Parathyroid adenoma (tissue), 2 donors: ENCODE measurements around the gene MRM3.
A peak's percentile ranks its signal among the peaks of the same experiment; 100 is the strongest.

ENCODE experiments used
- H2AFZ ChIP-seq: fragments of 300-600 bp; sonication (generic); one replicate; pipeline ENCODE4 v1.7.0; 2017; ENCODE audit warnings: antibody characterized with exemption, mild to moderate bottlenecking
- H3K27ac ChIP-seq: fragments of 300-600 bp; sonication (generic); one replicate; pipeline ENCODE4 v1.7.0; 2017
- H3K27me3 ChIP-seq: fragments of 300-600 bp; sonication (generic); one replicate; pipeline ENCODE4 v1.7.0; 2017; ENCODE audit warnings: low read length; ENCODE audit not compliant: control insufficient read depth, insufficient read depth
- H3K36me3 ChIP-seq: fragments of 300-600 bp; sonication (generic); one replicate; pipeline ENCODE4 v1.7.0; 2017; ENCODE audit warnings: low read length; ENCODE audit not compliant: control insufficient read depth, insufficient read depth
- H3K4me1 ChIP-seq: fragments of 300-600 bp; sonication (generic); one replicate; pipeline ENCODE4 v1.7.0; 2017; ENCODE audit warnings: control low read depth
- H3K4me2 ChIP-seq: fragments of 300-600 bp; sonication (generic); one replicate; pipeline ENCODE4 v1.7.0; 2017; ENCODE audit warnings: low read length
- H3K4me3 ChIP-seq: fragments of 300-600 bp; sonication (generic); one replicate; pipeline ENCODE4 v1.7.0; 2017; ENCODE audit warnings: low read depth, low read length
- H3K79me2 ChIP-seq: fragments of 300-600 bp; sonication (generic); one replicate; pipeline ENCODE4 v1.7.0; 2017; ENCODE audit warnings: control low read depth
- H3K9ac ChIP-seq: fragments of 300-600 bp; sonication (generic); one replicate; pipeline ENCODE4 v1.7.0; 2017; ENCODE audit warnings: mild to moderate bottlenecking
- H3K9me3 ChIP-seq: fragments of 300-600 bp; sonication (generic); one replicate; pipeline ENCODE4 v1.7.0; 2017; ENCODE audit warnings: low read length; ENCODE audit not compliant: control insufficient read depth
- CTCF ChIP-seq: fragments of 300-600 bp; sonication (generic); IDR thresholded peaks from one replicate; pipeline ENCODE4 v1.7.0; 2017; ENCODE audit warnings: antibody characterized with exemption, mild to moderate bottlenecking
- donor health status: primary hyperparathyroidism.

The MRM3 gene, protein sequence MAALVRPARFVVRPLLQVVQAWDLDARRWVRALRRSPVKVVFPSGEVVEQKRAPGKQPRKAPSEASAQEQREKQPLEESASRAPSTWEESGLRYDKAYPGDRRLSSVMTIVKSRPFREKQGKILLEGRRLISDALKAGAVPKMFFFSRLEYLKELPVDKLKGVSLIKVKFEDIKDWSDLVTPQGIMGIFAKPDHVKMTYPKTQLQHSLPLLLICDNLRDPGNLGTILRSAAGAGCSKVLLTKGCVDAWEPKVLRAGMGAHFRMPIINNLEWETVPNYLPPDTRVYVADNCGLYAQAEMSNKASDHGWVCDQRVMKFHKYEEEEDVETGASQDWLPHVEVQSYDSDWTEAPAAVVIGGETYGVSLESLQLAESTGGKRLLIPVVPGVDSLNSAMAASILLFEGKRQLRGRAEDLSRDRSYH

GRCh38 chr17:781805-782731, at the start of gene MRM3, which contains the start of gene GLOD4:
Gene MRM3 (plus strand): TSS chr17:782353. CDS start chr17:782379, 26 bp downstream.
Gene GLOD4 (minus strand): TSS chr17:782280. CDS start chr17:782255, 25 bp downstream.
- Histone ChIP-seq H3K9ac (peak within 1 kb of the TSS; percentile 17), H3K4me3 (peak within 1 kb of the TSS; percentile 75), H3K4me2 (peak within 1 kb of the TSS; percentile 91), H3K79me2 (peaks cover 14% of the 10 kb centered on the region), H2AFZ (peak within 1 kb of the TSS; percentile 83), H3K4me1 (peaks cover 6% of the 10 kb centered on the region), H3K36me3 (no peaks in the 10 kb centered on the region), H3K27ac (peak within 1 kb of the TSS; percentile 53), H3K27me3 (no peaks in the 10 kb centered on the region), H3K9me3 (no peaks in the 10 kb centered on the region)
- TF ChIP-seq CTCF = peak; percentile 22

GRCh38 chr17:732902-733720, 49.0 kb upstream of the MRM3 start:
- no peaks in the 10 kb centered on the region for H3K79me2 ChIP-seq
- H2AFZ ChIP-seq = peak overlapping the region; percentile 65
- H3K4me2 ChIP-seq = peak overlapping the region; percentile 66
- H3K4me3 ChIP-seq = peak overlapping the region; percentile 42
- no peaks in the 10 kb centered on the region for H3K36me3 ChIP-seq
- H3K9ac ChIP-seq = no peak overlapping the region
- TF ChIP-seq CTCF = no peak
- H3K9me3 ChIP-seq = no peaks in the 10 kb centered on the region
- H3K27me3 ChIP-seq = no peaks in the 10 kb centered on the region
- no peak overlapping the region for H3K27ac ChIP-seq
- H3K4me1 ChIP-seq = peaks cover 4% of the 10 kb centered on the region

- TF ChIP-seq CTCF = no peak
- Histone ChIP-seq H3K4me3 (no peak overlapping the region), H3K36me3 (no peaks in the 10 kb centered on the region), H3K27me3 (no peaks in the 10 kb centered on the region), H3K9me3 (no peaks in the 10 kb centered on the region), H3K27ac (no peak overlapping the region), H3K4me1 (peaks cover 4% of the 10 kb centered on the region), H3K9ac (no peak overlapping the region), H2AFZ (no peak overlapping the region), H3K4me2 (no peak overlapping the region), H3K79me2 (no peaks in the 10 kb centered on the region)
Observed at GRCh38 chr17:733743-734142, 48.4 kb upstream of the MRM3 start.

DNA sequence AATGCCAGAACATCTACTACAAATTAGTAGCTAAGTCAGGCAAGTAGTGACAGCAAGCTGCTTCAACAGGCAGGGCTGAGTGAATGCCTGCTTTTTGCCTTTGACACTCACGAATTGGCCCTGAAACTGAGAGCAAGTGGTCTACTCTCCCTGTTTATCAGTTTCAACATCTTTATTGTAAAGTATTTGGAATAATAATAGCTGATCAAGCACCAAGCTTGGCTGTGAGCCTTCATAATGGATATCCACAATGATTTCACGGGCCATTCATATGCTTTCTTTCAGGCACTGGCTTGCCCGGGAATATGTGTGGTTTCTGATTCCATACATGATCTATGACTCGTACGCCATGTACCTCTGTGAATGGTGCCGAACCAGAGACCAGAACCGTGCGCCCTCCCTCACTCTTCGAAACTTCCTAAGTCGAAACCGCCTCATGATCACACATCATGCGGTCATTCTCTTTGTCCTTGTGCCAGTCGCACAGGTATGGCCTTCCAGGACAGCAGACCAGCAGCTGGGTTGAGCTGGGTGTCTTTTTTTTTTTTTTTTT, 44.5 kb upstream of the MRM3 start:
- Histone ChIP-seq H3K27ac (no peak overlapping the region), H3K9ac (no peak overlapping the region), H2AFZ (no peak overlapping the region), H3K79me2 (no peaks in the 10 kb centered on the region), H3K36me3 (no peaks in the 10 kb centered on the region), H3K27me3 (no peaks in the 10 kb centered on the region), H3K4me3 (no peak overlapping the region), H3K4me2 (no peak overlapping the region), H3K4me1 (peaks cover 4% of the 10 kb centered on the region), H3K9me3 (no peaks in the 10 kb centered on the region)
- TF ChIP-seq CTCF = no peak
